NCI-H128 (cell line): ENCODE measurements around the gene MLST8.

Experiments used
- DNase-seq: peaks from one replicate; lab custom pipeline; 2025; ENCODE audit not compliant: unreplicated experiment; lab: John Stamatoyannopoulos, UW

Gene MLST8

GRCh38 chr16:2208308-2208707 lies 3.1 kb downstream of the MLST8 start:
- no peak for DNase-seq

GRCh38 chr16:2208772-2209171 lies 3.5 kb downstream of the MLST8 start:
- DNase-seq = no peak

- no peak for DNase-seq
These were observed 4.2 kb downstream of the MLST8 start for GRCh38 chr16:2209258-2210008.

GRCh38 chr16:2210009-2210332 lies 4.7 kb downstream of the MLST8 start:
- DNase-seq = no peak

GRCh38 chr16:2210386-2211365 lies 5.4 kb downstream of the MLST8 start, which contains the start of gene BRICD5:
TSS of gene BRICD5 (minus strand) at chr16:2210863. CDS start at chr16:2210833, 30 bp downstream.
- DNase-seq = no peak

- DNase-seq = no peak
These were observed 6.7 kb downstream of the MLST8 start for GRCh38 chr16:2211923-2212347.

GRCh38 chr16:2212362-2213324 lies 7.4 kb downstream of the MLST8 start:
- DNase-seq = no peak

GRCh38 chr16:2213817-2214718 lies 8.8 kb downstream of the MLST8 start:
- DNase-seq = no peak

- no peak for DNase-seq
These were observed 9.4 kb downstream of the MLST8 start, which contains the start of gene PGP for GRCh38 chr16:2214719-2214968. TSS of gene PGP (minus strand) at chr16:2214840. CDS start at chr16:2214777, 63 bp downstream.

GRCh38 chr16:2216330-2216729 lies 11.1 kb downstream of the MLST8 start:
- DNase-seq = no peak

- DNase-seq = peak; percentile 90
These were observed 18.1 kb downstream of the MLST8 start, which contains the start of gene E4F1 for GRCh38 chr16:2223221-2223941. TSS of gene E4F1 (plus strand) at chr16:2223591. CDS start at chr16:2223614, 23 bp downstream.

GRCh38 chr16:2223942-2224486 lies 18.8 kb downstream of the MLST8 start:
- DNase-seq = no peak

GRCh38 chr16:2226245-2226793 lies 21.1 kb downstream of the MLST8 start:
- DNase-seq = no peak

GRCh38 chr16:2226918-2227317 lies 21.7 kb downstream of the MLST8 start:
- DNase-seq = no peak

GRCh38 chr16:2228161-2228824 lies 23.0 kb downstream of the MLST8 start:
- DNase-seq = no peak

- no peak for DNase-seq
These were observed 23.8 kb downstream of the MLST8 start for GRCh38 chr16:2229091-2229490.

GRCh38 chr16:2229632-2230250 lies 24.5 kb downstream of the MLST8 start:
- no peak for DNase-seq

GRCh38 chr16:2230376-2230775 lies 25.1 kb downstream of the MLST8 start:
- no peak for DNase-seq
